ENCODE measurements around the gene PLA2G2D. TPM values are rescaled to one million over a fixed set of nuclear protein-coding genes. Genes with fewer than 3 reads are reported as not detected.

The PLA2G2D gene
- total and polyA plus RNA-seq, 2 of the 8 experiments (the other 6 are each of a cell fraction or from before 2014, with no cell fraction given), result not detected

DNA sequence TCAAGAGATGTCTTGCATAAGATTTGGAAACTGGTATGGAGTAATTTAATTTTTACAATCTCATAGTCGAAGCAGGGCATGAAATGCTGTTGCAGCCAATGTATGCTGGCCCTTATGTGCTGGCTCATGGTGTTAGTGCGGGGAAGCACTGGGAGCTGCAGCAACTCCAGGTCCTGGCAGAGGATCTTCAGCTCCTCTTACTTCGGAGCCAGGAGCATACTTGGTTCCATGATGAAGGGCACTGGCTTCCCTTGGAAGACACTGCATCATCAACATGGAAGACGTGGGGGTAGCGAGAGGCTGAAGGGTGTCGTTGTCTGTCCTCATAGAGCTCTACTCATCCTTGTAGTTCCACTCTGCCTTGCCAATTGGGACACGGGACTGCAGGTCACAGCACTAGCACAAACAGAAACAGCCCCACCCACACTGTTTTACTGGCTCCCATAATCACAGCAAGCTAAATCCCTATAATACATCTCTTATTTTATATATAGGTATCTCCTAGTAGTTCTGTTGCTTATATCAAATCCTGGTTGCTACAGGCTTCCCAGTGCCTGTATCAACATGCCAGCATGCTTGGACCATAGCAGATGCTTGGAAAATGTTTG is 22.4 kb downstream of the PLA2G2D start (continued):
- TF ChIP-seq CBX5 (IDR thresholded peaks at IDR 0.05; ENCODE audit: low read depth, low read length), result peak; percentile 74; the same call in 1 of the 2 replicates
- TF ChIP-seq RAD21 (IDR thresholded peaks at IDR 0.05 in 1 of 2, conservative IDR thresholded peaks at IDR 0.05 in 1 of 2; ENCODE audit: low read depth in 2 of 2, low read length in 2 of 2), result no peak
